ENCODE measurements around the gene STING1.

The STING1 gene

GRCh38 chr5:139454568-139455290 lies 27.8 kb downstream of the STING1 start:
- no peak for TF ChIP-seq CTCF (IDR thresholded peaks at IDR 0.05)

- no peak for TF ChIP-seq CTCF (IDR thresholded peaks at IDR 0.05)
Measured at GRCh38 chr5:139453683-139454567, 28.6 kb downstream of the STING1 start.

GRCh38 chr5:139451878-139452660 lies 30.5 kb downstream of the STING1 start:
- no peak for TF ChIP-seq CTCF (IDR thresholded peaks at IDR 0.05)

- no peak for TF ChIP-seq CTCF (IDR thresholded peaks at IDR 0.05)
Measured at GRCh38 chr5:139451176-139451575, 31.4 kb downstream of the STING1 start.

GRCh38 chr5:139446956-139447779 lies 35.4 kb downstream of the STING1 start:
- TF ChIP-seq CTCF (IDR thresholded peaks at IDR 0.05): no peak

GRCh38 chr5:139445325-139446170 lies 37.0 kb downstream of the STING1 start:
- TF ChIP-seq CTCF (IDR thresholded peaks at IDR 0.05): no peak
